GM21390 (cell line): ENCODE measurements around the gene EOMES.

ENCODE experiments used
- ATAC-seq: cut with Tn5 transposase; IDR thresholded peaks from one replicate; pipeline ENCODE4 v1.9.1; 2021; ENCODE audit not compliant: unreplicated experiment

The EOMES gene

GRCh38 chr3:27720899-27721716, 1.0 kb downstream of the EOMES start:
- no peak for ATAC-seq

DNA sequence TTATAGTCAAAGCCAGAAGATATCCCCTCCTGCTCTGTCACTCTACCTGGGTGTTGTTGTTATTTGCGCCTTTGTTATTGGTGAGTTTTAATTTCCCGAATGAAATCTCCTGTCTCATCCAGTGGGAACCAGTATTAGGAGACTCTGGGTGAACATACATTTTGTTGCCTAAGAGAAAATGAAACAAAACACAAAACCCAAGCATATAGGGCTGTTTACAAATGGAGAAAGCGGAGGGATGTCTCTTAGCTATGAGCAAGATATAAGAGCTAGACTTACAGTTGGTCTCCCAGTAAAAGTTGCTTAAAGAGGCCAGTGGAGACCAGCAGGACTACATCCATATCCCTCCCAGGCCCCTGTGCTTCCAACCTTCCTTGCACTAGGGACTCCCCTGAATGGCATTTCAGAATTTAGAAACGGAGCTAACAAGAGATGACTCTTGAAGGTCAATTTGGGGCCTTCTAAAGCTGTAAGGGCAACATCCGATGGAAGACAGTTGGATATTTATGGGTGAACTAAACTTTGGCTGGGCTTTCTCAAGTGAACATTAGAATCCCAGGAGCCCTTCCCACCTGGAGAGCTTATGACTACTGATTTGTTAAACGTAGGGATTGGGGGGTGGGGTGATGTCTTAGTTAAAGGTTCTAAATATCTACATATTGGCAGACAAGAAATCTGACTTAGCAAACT, 2.7 kb downstream of the EOMES start:
- ATAC-seq, result no peak

DNA sequence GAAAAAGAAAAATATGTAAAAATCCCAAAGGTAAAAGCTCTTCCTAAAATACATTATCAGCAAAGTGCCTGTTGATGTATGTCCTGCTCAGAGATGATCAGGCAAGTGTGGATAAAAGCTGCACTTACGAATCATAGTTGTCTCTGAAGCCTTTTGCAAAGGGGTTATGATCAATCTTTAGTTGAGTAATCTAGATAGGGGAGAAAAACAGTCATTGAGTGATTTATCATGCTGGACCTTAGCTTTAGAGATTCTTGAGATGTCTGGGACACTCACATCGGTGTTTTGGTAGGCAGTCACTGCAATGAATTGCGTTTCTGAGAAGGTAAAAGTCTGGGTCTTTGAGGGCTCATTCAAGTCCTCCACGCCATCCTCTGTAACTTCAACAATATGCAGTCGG, 3.7 kb downstream of the EOMES start:
- ATAC-seq, result no peak

GRCh38 chr3:27717200-27717852, 4.8 kb downstream of the EOMES start:
- no peak for ATAC-seq

DNA sequence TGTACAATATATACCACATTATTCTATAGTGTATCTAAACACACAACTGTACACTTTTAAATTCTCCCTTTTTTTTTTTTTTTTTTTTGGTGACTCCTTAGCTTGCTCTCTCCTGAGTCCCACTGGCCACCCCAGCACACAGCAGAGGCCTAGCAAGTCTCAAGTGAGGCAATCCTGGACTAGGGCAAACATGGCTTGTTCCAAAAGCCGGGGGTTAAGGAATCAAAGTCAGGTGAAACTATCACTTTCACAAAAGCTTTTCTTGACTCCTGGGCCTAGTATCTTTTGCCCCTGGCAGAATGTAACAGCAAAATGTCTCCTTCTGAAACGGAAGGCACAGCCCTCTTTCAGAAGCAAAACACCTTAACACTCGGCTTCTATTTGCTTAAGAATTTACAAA, 5.8 kb downstream of the EOMES start:
- no peak for ATAC-seq

GRCh38 chr3:27715863-27716262, 6.3 kb downstream of the EOMES start:
- no peak for ATAC-seq

- ATAC-seq, result no peak
Observed at GRCh38 chr3:27715454-27715806, 6.7 kb downstream of the EOMES start.

GRCh38 chr3:27714692-27715453, 7.2 kb downstream of the EOMES start:
- no peak for ATAC-seq

- ATAC-seq, result no peak
Observed at GRCh38 chr3:27714146-27714526, 8.0 kb downstream of the EOMES start.

- ATAC-seq, result no peak
Observed at GRCh38 chr3:27713435-27714145, 8.5 kb downstream of the EOMES start.

DNA sequence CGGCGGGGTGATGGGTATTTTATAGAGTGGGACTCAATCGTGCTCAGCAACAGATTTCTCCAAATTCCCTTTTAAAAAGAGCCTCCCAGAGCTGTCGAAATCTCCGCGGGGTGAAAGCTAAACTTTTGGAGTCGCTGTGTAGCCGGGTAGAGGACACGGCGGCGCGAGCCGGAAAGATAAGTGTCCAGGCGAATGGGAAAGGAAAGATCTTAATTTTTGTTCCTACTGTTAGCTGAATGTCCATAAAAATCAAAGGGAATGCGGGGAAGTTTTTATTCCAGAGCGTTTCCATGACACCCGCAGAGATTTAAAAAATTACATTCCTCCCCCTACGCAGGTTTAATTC, 9.1 kb downstream of the EOMES start:
- ATAC-seq, result no peak

DNA sequence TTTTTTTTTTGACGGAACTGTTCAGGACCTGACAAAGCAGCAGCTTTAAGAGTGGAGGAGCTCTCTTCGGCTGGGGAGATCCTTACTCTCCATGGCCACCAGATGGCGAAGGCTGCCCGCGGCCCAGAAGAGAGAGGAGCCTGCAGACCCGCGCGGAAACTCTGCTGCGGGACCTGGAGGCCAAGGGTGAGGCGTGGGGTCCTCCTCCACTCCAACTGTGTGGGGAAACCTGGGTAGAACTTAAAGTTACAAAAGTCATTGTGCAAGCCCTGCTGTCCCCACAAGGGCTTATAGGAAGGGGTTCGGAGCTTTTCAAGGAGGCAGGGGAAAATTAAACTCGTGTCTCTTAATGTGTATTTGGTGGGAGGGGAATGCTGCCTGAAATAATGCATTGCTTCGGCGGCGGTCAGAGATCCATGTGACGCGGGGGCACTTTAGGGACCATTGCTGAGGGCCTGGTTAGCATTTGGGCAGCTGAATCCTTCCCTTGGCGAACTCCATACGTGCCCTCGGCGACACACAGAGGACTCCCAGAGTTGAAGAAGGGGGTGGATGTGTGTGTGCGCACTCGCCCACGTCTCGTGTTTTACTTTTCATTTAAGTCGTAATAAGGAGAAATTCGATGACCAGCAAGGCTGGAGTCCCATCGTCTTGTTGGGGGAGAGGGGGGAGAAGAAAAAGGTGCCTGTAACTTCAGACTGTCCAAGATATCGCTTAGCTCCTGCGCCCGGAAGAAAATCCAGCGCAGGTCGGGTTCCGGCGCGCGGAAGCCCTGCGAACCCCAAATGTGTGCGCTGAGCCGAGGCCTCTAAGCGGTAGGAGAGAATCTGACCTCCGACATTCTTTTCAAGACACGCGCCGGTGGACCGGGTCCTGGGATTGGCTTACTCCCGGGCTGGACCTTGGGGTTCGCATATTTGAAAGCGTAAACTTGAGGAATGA, 9.7 kb downstream of the EOMES start:
- peak; percentile 97 for ATAC-seq

DNA sequence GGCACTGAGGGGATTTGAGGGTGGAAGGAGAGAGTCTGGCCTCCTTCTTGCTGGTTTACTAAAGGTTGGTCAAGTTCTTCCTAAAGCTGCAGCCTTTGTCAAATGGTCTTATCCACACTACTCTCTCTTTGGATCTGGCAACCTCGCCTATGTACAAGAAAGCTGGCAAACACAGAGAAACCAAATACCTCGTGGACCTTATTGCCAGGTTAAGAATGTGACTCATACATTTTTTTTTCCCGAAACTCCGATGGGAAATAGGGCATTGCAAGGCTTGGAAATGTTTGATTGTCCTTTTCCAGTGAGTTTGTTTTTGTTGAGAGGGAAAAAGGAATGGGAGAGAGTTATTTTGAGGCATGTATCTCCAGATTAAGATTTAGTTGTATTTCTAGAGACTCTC, 13.9 kb downstream of the EOMES start:
- ATAC-seq, result no peak

DNA sequence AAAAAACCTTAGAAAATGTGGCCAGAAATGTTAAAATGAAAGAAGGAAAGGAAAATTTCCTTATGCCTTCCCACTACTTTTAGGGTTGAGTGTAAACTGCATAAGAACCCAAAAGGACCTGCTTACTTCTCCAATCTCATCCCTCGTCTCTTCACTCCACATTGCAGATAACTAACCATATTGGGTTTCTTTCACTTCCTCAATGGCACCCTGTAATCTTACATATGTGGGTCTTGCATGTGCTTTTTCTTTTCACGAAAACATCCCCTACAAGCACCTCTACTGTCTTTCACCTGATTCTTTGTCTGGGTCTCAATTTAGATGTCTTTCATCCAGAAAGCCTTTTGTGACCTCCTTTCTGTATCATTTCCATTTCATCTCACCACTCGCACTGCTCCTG, 23.1 kb downstream of the EOMES start:
- no peak for ATAC-seq

DNA sequence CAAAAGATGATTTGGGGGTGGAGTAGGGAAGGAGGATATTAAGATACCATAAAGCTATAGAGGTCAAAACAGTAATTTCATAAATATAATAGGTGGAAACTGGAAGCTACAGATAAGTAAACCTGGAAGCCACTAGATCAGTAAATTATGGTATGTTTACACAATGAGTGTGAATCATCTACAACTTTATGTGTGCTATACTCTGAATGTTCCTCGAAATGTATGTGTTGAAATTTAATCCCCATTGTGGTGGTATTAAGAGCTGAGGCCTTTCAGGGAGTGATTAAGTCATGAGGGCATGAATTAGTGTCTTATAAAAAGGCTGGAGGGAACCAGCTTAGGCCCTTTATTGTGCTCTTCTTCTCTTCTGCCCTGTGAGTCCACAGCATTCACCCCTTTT, 25.2 kb downstream of the EOMES start:
- no peak for ATAC-seq

- no peak for ATAC-seq
Observed at GRCh38 chr3:27695636-27696035, 26.5 kb downstream of the EOMES start.

DNA sequence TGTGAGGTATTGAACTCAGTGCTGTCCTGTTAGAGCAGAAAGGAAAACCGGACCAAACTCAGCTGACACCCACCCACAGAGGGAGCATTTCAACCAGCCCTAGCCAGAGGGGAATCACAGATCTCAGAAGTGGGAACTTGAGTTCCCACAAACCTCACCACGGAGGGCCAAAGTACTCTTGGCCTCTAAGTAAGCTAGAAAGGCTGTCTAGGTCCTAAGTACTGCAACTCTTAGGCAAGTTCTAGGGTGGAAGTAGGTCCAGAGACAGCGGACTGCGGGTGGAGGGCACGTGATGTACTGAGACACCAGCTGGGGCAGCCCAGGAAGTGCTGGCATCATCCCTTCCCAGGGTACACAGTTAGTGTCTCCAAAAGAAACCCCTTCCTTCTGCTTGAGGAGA, 34.1 kb downstream of the EOMES start:
- ATAC-seq, result no peak

GRCh38 chr3:27686642-27687041, 35.5 kb downstream of the EOMES start:
- ATAC-seq, result no peak

DNA sequence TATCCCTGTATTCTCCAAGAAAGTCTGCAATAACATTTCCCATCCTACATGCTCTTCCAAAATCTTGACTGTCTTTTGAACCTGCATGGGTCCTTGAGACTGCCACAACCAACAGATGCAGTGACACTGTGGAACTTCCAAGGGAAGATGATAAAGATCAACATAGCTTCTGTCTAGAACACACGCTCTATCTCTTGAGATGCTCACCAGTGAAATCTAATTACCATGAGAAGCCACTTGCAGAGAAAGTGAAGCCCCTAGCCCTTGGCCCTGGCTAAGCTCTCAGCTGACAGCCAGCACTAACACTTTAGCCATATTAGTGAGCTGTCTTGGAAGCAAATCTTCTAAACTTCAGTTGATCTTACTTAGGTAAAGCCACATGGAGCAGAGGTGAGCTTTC, 36.6 kb downstream of the EOMES start:
- no peak for ATAC-seq

- no peak for ATAC-seq
Observed at GRCh38 chr3:27684302-27684701, 37.8 kb downstream of the EOMES start.
